IPS-20b (cell line): ENCODE data around the gene ST6GALNAC6.
"Not testable (repeated sequence)": the region's sequence is repeated elsewhere in the genome, so short reads cannot be mapped to it uniquely, and the experiment has no call there.

Source experiments
- H3K27ac ChIP-seq: one replicate; pipeline ENCODE4 v1.5.1; 2013; ENCODE audit warnings: low read length
- H3K27me3 ChIP-seq: 2 replicates; pipeline ENCODE4 v1.6.1; 2013; ENCODE audit warnings: mild to moderate bottlenecking, low read length, inconsistent platforms; ENCODE audit not compliant: insufficient read depth
- H3K36me3 ChIP-seq: 2 replicates; pipeline ENCODE4 v1.6.1; 2013; ENCODE audit warnings: low read depth, mild to moderate bottlenecking, inconsistent platforms, low read length, moderate library complexity; ENCODE audit not compliant: insufficient read depth
- H3K4me1 ChIP-seq: 2 replicates; pipeline ENCODE4 v1.6.1; 2013; ENCODE audit warnings: mild to moderate bottlenecking, control low read depth, inconsistent platforms, low read length, moderate library complexity; ENCODE audit not compliant: insufficient read depth
- H3K4me3 ChIP-seq: 2 replicates; pipeline ENCODE4 v1.5.1; 2013; ENCODE audit warnings: mild to moderate bottlenecking, low read length, inconsistent platforms
- H3K9ac ChIP-seq: 2 replicates; pipeline ENCODE4 v1.6.1; 2013; ENCODE audit warnings: low read depth, mild to moderate bottlenecking, inconsistent platforms, low read length, moderate library complexity
- H3K9me3 ChIP-seq: 2 replicates; pipeline ENCODE4 v1.6.1; 2013; ENCODE audit warnings: mild to moderate bottlenecking, low read depth, low read length, inconsistent platforms; ENCODE audit not compliant: insufficient read depth

ST6GALNAC6 gene

DNA sequence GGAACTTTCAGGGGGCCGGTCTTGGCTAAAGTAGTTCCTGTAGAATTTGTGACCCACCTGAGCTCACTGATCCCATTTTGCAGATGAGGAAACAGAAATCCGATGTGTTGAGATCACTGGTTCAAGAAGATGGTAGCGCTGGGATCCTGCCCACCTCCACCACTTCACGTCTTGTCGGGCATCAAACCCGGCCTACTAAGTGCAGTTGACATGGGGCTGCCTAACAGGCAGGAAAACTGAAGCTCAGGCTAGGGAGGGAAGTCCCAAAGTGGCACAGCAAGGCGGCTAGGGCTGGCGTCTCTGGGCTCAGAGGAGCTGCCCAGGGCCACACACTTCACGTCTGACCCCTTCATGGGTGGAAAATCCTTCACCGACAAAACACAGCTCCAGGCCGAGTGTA, 44.4 kb downstream of the ST6GALNAC6 start:
- no peaks in the 10 kb centered on the region for H3K36me3 ChIP-seq
- peaks cover 5% of the 10 kb centered on the region; the same call in 1 of the 2 replicates for H3K4me1 ChIP-seq
- no peaks in the 10 kb centered on the region for H3K9me3 ChIP-seq
- no peak overlapping the region for H3K9ac ChIP-seq
- no peak overlapping the region for H3K27ac ChIP-seq
- no peaks in the 10 kb centered on the region for H3K27me3 ChIP-seq
- no peak overlapping the region for H3K4me3 ChIP-seq

GRCh38 chr9:127854184-127854806, 45.1 kb downstream of the ST6GALNAC6 start, which contains the start of gene ENG:
TSS of gene ENG (minus strand) at chr9:127854658. CDS start at chr9:127854355, 303 bp downstream.
- Histone ChIP-seq H3K27me3 (no peaks in the 10 kb centered on the region), H3K9me3 (peaks cover 2% of the 10 kb centered on the region), H3K9ac (no peak within 1 kb of the TSS), H3K36me3 (no peaks in the 10 kb centered on the region), H3K4me3 (no peak within 1 kb of the TSS), H3K4me1 (peaks cover 5% of the 10 kb centered on the region; the same call in 1 of the 2 replicates), H3K27ac (no peak within 1 kb of the TSS)

DNA sequence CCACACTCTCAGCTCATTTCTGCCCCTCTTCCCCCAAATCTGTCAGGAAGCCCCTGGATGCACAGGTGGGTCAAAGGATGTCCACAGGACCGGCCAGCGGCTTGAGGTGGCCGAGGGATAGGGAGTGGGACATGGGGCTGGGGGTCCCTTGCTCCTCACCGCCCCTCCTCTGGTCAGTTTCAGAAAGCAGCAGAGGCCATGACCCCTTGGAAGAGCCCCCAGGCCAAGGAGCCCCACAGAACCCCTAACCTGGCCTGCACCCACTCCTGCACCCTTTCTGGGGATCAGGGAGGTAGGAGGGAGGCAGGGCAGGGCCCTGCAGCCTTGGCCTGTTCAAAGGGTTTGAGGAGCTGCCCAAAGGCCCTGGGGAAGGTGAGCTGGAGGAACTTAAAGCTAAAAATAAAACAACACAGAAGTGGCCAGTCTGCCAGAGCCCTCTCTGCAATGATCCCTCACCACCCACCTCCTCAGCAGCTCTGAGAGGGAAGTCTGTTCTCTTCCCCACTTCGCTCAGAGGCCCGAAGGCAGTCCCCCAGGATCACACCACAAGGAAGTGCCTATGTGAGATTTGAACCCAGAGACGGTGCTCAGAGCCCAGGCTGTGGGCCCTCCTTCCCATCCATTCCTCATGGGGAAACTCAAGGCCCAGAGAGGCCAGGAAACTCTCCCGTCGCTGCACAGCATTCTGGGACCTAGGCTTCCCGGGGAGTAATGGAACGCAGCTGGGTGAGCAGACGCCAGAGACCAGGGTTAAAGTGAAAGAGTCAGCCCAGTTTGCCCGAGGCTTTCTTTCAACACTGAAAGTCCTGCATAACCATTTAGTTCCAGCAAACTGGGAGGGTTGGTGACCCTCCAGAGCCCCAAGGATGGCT, 45.9 kb downstream of the ST6GALNAC6 start:
- Histone ChIP-seq H3K4me1 (peaks cover 5% of the 10 kb centered on the region; the same call in 1 of the 2 replicates), H3K27ac (no peak overlapping the region), H3K9ac (no peak overlapping the region), H3K36me3 (no peaks in the 10 kb centered on the region), H3K27me3 (no peaks in the 10 kb centered on the region), H3K4me3 (no peak overlapping the region), H3K9me3 (peaks cover 7% of the 10 kb centered on the region)

GRCh38 chr9:127852829-127853228, 46.6 kb downstream of the ST6GALNAC6 start:
- H3K4me1 ChIP-seq, result peaks cover 5% of the 10 kb centered on the region; the same call in 1 of the 2 replicates
- no peak overlapping the region for H3K27ac ChIP-seq
- H3K27me3 ChIP-seq, result no peaks in the 10 kb centered on the region
- H3K9me3 ChIP-seq, result peaks cover 7% of the 10 kb centered on the region
- H3K36me3 ChIP-seq, result no peaks in the 10 kb centered on the region
- H3K4me3 ChIP-seq, result no peak overlapping the region
- H3K9ac ChIP-seq, result no peak overlapping the region

GRCh38 chr9:127850286-127850830, 49.0 kb downstream of the ST6GALNAC6 start:
- no peaks in the 10 kb centered on the region for H3K27me3 ChIP-seq
- H3K27ac ChIP-seq, result no peak overlapping the region
- H3K9ac ChIP-seq, result no peak overlapping the region
- H3K36me3 ChIP-seq, result no peaks in the 10 kb centered on the region
- H3K4me3 ChIP-seq, result no peak overlapping the region
- peaks cover 5% of the 10 kb centered on the region; the same call in 1 of the 2 replicates for H3K4me1 ChIP-seq
- H3K9me3 ChIP-seq, result peaks cover 7% of the 10 kb centered on the region

- peaks cover 3% of the 10 kb centered on the region for H3K4me1 ChIP-seq
- H3K36me3 ChIP-seq, result no peaks in the 10 kb centered on the region
- no peak overlapping the region for H3K4me3 ChIP-seq
- H3K27me3 ChIP-seq, result no peaks in the 10 kb centered on the region
- H3K9ac ChIP-seq, result no peak overlapping the region
- peaks cover 7% of the 10 kb centered on the region for H3K9me3 ChIP-seq
- H3K27ac ChIP-seq, result no peak overlapping the region
Observed at GRCh38 chr9:127848756-127849504, 50.5 kb downstream of the ST6GALNAC6 start.

GRCh38 chr9:127847833-127848755, 51.3 kb downstream of the ST6GALNAC6 start:
- no peak overlapping the region for H3K27ac ChIP-seq
- H3K36me3 ChIP-seq, result no peaks in the 10 kb centered on the region
- H3K9ac ChIP-seq, result no peak overlapping the region
- no peak overlapping the region for H3K4me3 ChIP-seq
- H3K9me3 ChIP-seq, result peaks cover 7% of the 10 kb centered on the region
- no peaks in the 10 kb centered on the region for H3K27me3 ChIP-seq
- H3K4me1 ChIP-seq, result no peaks in the 10 kb centered on the region; the same call in 1 of the 2 replicates

DNA sequence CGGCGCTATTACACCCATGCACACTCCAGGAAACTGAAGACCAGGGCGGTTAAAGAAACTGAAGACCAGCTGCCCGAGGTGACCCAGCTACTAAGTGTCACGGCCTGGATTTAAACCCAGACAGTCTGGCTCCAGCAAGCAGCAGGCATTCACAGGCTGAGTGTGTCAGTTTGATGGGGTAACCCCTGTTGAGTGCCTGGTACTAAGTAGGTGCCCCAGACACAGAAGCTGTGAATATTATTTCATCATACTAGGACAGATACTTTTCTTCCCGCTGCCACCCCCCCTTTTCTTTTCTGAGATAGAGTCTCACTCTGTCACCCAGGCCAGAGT, 52.3 kb downstream of the ST6GALNAC6 start:
- no peak overlapping the region for H3K4me3 ChIP-seq
- no peaks in the 10 kb centered on the region for H3K36me3 ChIP-seq
- no peak overlapping the region for H3K27ac ChIP-seq
- H3K4me1 ChIP-seq, result no peaks in the 10 kb centered on the region; the same call in 1 of the 2 replicates
- no peak overlapping the region for H3K9ac ChIP-seq
- H3K9me3 ChIP-seq, result peaks cover 7% of the 10 kb centered on the region
- H3K27me3 ChIP-seq, result no peaks in the 10 kb centered on the region

GRCh38 chr9:127846443-127847177, 52.8 kb downstream of the ST6GALNAC6 start:
- Histone ChIP-seq H3K4me1 (no peaks in the 10 kb centered on the region; the same call in 1 of the 2 replicates), H3K36me3 (no peaks in the 10 kb centered on the region), H3K9me3 (peaks cover 7% of the 10 kb centered on the region), H3K27ac (no peak overlapping the region), H3K9ac (no peak overlapping the region), H3K27me3 (no peaks in the 10 kb centered on the region), H3K4me3 (no peak overlapping the region)

- H3K9ac ChIP-seq, H3K4me3 ChIP-seq, H3K4me1 ChIP-seq, H3K36me3 ChIP-seq, H3K9me3 ChIP-seq, H3K27ac ChIP-seq, H3K27me3 ChIP-seq: not testable (repeated sequence)
Observed at GRCh38 chr9:127845619-127846018, 53.8 kb downstream of the ST6GALNAC6 start.
